Stimulated activated CD4-positive, alpha-beta T cell treated with anti-CD3 and anti-CD28 coated beads, TNF-alpha, amount 100 ng/mL, for 48 hours (primary cell): Measurements from ENCODE around the gene NEXN.
A peak's percentile ranks its signal among the peaks of the same experiment; 100 is the strongest.
"Not testable (repeated sequence)": the region's sequence is repeated elsewhere in the genome, so short reads cannot be mapped to it uniquely, and the experiment has no call there.

ENCODE experiments used
- DNase-seq, 3 donors: peaks; one replicate each; pipeline ENCODE4 v3.0.0-alpha.2; 2020; ENCODE audit warnings: low read depth in 3 of 3

The NEXN gene

GRCh38 chr1:77961392-77961791 is 73.0 kb downstream of the NEXN start:
- no peak for DNase-seq

- no peak for DNase-seq
Measured at GRCh38 chr1:77966291-77966690, 77.9 kb downstream of the NEXN start.

- no peak for DNase-seq
Measured at GRCh38 chr1:77970192-77970591, 81.8 kb downstream of the NEXN start.

GRCh38 chr1:77972080-77972479 is 83.7 kb downstream of the NEXN start:
- DNase-seq: no peak

GRCh38 chr1:77975386-77975785 is 87.0 kb downstream of the NEXN start:
- DNase-seq: no peak

- DNase-seq: no peak
Measured at GRCh38 chr1:77975907-77976306, 87.5 kb downstream of the NEXN start.

GRCh38 chr1:77976433-77977076 is 88.1 kb downstream of the NEXN start:
- DNase-seq: no peak

GRCh38 chr1:77977989-77978292 is 89.5 kb downstream of the NEXN start:
- no peak for DNase-seq

- peak; percentile 56 to 73 (median 71) for DNase-seq
Measured at GRCh38 chr1:77978293-77978968, 90.0 kb downstream of the NEXN start.

GRCh38 chr1:77978969-77979876 is 90.8 kb downstream of the NEXN start, which contains the start of gene FUBP1:
TSS of gene FUBP1 (minus strand) at chr1:77979072. CDS start at chr1:77979004, 68 bp downstream.
- peak; percentile 89 to 94 (median 90) for DNase-seq

- not testable (repeated sequence) for DNase-seq
Measured at GRCh38 chr1:77983352-77983996, 95.0 kb downstream of the NEXN start.

- DNase-seq: no peak
Measured at GRCh38 chr1:77983997-77984355, 95.6 kb downstream of the NEXN start.

- no peak for DNase-seq
Measured at GRCh38 chr1:77984629-77985028, 96.2 kb downstream of the NEXN start.

GRCh38 chr1:77986810-77987209 is 98.4 kb downstream of the NEXN start:
- no peak for DNase-seq

GRCh38 chr1:77987919-77988318 is 99.5 kb downstream of the NEXN start:
- DNase-seq: no peak

- no peak for DNase-seq
Measured at GRCh38 chr1:77989744-77990143, 101.3 kb downstream of the NEXN start.

- no peak for DNase-seq
Measured at GRCh38 chr1:77990629-77991204, 102.3 kb downstream of the NEXN start.

GRCh38 chr1:77991638-77992037 is 103.2 kb downstream of the NEXN start:
- no peak for DNase-seq
